GM19463 (cell line): Measurements from ENCODE around the gene LRRC49.

Experiments
- ATAC-seq: cut with Tn5 transposase; IDR thresholded peaks from one replicate; pipeline ENCODE4 v1.9.1; 2021; ENCODE audit warnings: mild to moderate bottlenecking, moderate library complexity; ENCODE audit not compliant: unreplicated experiment

LRRC49 gene

GRCh38 chr15:71084264-71084663 is 191.6 kb downstream of the LRRC49 start:
- ATAC-seq = no peak

- no peak for ATAC-seq
Observed at GRCh38 chr15:71085809-71086208, 193.2 kb downstream of the LRRC49 start.

- ATAC-seq = no peak
Observed at GRCh38 chr15:71088155-71088554, 195.5 kb downstream of the LRRC49 start.

GRCh38 chr15:71088683-71089082 is 196.1 kb downstream of the LRRC49 start:
- no peak for ATAC-seq

DNA sequence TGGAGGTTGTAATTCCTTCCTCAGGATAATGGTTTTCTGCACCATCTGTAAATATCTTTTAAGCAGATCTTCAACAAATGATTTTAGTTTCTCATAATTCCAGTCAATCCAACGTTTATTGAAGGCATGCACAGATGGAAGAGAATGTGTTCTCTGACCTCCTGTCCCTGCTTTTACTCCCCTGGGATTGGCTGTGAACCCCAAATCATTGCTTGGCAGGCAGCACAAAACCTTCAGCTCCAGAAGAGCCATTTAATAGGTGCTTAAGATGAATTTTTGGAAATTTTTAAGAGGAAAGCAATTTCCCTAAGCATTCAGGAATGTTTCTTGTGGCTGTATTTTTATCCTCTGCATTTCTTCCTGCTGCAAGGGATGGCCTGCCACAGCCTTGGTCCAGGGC is 197.2 kb downstream of the LRRC49 start:
- ATAC-seq = no peak

GRCh38 chr15:71091601-71092000 is 199.0 kb downstream of the LRRC49 start:
- ATAC-seq = no peak

- ATAC-seq = no peak
Observed at GRCh38 chr15:71092056-71092600, 199.5 kb downstream of the LRRC49 start.

DNA sequence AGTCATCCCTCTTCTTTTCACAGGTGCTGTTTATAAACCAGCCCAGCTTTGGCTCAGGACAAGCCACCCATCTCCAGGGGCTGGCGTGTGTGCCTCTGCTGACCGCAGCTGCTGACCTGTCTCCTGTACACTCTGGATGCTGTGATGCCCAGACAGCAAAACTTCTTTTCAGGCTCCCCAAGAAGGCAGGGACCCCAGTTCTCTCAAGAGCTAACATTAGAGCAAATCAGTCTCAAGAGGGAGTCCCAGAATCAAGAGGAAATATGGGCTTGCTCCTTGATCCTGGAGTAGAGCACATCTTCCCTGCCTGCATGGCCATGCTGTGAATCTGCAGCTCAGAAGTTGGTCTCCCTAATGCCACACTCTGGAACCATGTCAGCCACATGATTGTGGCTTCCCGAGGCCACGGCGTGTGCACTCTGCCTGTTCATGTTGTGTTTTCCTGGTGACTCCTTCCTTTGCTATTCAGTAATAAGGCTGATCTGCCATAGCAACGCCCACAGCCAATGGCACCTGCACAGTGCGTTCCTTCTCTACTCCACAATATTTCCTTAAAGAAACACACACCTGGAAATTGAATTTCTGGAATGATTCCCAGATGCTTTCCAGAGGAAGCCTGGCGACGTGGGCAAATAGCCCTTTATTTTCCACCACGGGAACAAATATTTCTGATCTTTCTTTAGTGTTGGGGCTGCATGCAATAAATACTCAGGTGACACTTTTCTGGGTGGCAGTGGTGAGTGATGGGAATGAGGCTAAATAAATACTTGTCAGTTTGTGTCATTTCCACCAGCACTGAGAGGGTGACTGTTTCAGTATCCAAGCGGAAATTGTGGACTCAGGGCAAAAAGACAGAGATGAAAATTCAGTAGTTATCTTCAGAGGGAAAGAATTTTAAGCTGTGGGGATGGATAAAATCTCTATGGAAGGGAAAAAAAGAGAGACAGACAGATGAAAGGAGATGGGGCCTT is 200.7 kb downstream of the LRRC49 start:
- no peak for ATAC-seq

DNA sequence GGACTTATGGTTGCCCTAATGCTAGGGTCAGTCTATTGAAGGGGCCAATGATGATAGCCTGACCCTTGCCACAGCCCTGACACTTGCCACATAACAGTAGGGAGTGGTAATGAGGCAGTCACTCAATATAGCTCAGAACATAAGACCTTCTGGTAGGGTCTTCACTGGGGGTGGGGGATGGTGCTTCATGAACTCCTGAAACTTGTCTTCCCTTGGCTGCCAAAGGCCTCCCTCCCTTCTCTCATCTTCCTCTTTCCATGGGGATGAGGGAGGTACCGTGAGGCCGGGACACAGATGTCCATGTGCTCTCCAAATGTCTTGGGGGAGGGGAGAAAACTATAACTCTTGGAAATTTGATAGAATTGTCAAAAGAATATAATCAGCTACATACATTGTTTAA is 201.5 kb downstream of the LRRC49 start:
- no peak for ATAC-seq

GRCh38 chr15:71096676-71097075 is 204.1 kb downstream of the LRRC49 start:
- no peak for ATAC-seq

GRCh38 chr15:71097890-71098289 is 205.3 kb downstream of the LRRC49 start:
- no peak for ATAC-seq

DNA sequence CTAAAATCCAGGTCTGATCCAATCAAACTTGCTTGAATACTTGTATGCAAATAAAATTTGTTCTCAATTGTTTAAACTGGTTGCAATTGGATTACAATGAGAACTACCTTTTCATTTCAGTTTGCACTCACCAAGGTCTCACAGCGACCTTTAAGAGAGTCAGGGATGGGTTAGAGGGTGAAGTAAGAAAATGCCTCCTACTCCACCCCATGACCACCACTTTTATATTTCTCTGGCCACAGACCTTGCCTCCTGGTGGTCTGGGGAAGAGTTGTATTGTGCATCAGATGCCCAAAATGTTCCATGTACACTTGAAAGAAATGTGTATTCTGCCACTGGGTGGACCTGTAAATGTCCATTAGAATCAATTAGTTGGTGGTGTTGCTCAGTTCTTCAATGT is 206.3 kb downstream of the LRRC49 start:
- ATAC-seq = no peak
